Measurements from ENCODE around the gene LRSAM1.

DNA sequence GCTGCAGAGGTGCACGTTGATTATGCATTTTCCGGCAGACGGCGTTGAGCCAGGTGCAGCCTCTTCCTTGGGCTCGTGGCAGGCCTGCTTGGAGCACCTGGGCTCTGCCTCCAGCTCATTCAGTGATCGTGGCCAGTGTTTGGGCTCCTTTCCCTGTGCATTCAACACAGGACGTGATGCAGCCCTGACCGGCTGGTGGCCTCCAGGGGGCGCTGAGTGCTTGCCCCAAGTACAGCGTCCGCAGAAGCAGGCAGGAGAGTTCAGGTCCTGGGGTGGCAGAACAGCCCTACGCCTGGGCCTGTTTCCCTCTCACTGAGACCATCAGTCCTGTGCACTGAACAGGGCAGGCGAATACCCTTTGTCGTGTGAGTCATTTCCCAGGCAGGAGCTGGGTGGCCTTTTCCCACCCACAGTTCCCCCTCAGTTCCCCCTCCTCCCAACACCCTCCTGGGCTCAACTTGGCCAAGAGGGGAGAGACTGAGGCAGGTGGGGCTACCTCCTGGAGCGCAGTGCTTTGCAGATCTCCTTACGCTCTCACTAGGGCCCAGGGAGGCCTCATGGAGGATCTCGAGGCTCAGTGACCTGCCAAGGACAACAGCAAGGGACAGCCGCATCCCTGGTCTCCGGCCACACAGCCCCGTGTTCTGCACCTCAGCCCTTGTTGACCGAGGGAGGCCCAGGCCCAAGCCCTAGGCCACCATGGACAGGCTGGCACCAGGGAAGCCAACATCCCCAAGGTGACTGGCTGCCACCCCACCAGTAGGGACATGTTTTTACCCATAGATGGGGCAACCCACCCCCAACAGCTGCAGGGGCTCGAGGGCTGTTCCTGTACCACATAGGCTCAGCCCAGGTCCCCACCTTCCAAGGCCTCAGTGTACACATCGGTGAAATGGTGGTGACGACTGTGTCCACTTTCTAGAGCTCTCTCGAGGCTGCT lies 52.9 kb downstream of the LRSAM1 start:
- TF ChIP-seq, protein P1, sequence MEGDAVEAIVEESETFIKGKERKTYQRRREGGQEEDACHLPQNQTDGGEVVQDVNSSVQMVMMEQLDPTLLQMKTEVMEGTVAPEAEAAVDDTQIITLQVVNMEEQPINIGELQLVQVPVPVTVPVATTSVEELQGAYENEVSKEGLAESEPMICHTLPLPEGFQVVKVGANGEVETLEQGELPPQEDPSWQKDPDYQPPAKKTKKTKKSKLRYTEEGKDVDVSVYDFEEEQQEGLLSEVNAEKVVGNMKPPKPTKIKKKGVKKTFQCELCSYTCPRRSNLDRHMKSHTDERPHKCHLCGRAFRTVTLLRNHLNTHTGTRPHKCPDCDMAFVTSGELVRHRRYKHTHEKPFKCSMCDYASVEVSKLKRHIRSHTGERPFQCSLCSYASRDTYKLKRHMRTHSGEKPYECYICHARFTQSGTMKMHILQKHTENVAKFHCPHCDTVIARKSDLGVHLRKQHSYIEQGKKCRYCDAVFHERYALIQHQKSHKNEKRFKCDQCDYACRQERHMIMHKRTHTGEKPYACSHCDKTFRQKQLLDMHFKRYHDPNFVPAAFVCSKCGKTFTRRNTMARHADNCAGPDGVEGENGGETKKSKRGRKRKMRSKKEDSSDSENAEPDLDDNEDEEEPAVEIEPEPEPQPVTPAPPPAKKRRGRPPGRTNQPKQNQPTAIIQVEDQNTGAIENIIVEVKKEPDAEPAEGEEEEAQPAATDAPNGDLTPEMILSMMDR (IDR thresholded peaks at IDR 0.05; ENCODE audit: borderline replicate concordance, extremely low read depth, low read length, poor library complexity, severe bottlenecking) = peak; percentile 85
- no peak for TF ChIP-seq EZH2 (IDR thresholded peaks at IDR 0.05; ENCODE audit: borderline replicate concordance, low read depth, low read length, severe bottlenecking)

Data from DND-41 (cell line).